ENCODE data around the gene C11orf52. TPM values are rescaled to one million over a fixed set of nuclear protein-coding genes. Genes with fewer than 3 reads are reported as not detected.
A peak's percentile ranks its signal among the peaks of the same experiment; 100 is the strongest.

C11orf52 gene
- total RNA-seq, 1 donor from 2014 or later = 19.4 TPM

GRCh38 chr11:111920908-111921307 lies 2.2 kb downstream of the C11orf52 start:
- Mint-ChIP-seq H3K4me1 (ENCODE audit: low read depth) (peaks cover 61% of the 10 kb centered on the region), H3K9me3 (ENCODE audit: low read depth) (no peaks in the 10 kb centered on the region)
- TF ChIP-seq CTCF (IDR thresholded peaks at IDR 0.05; ENCODE audit: unreplicated experiment) = no peak

GRCh38 chr11:111921541-111922230 lies 3.0 kb downstream of the C11orf52 start:
- no peaks in the 10 kb centered on the region for H3K27me3 Mint-ChIP-seq
- TF ChIP-seq CTCF (IDR thresholded peaks at IDR 0.05; ENCODE audit: unreplicated experiment) = no peak
- no peak overlapping the region for H3K4me3 Mint-ChIP-seq (ENCODE audit: low read depth)
- H3K4me1 Mint-ChIP-seq (ENCODE audit: low read depth) = peaks cover 63% of the 10 kb centered on the region
- H3K9me3 Mint-ChIP-seq (ENCODE audit: low read depth) = no peaks in the 10 kb centered on the region
- H3K36me3 Mint-ChIP-seq (ENCODE audit: insufficient read depth) = peaks cover 5% of the 10 kb centered on the region
- H3K27ac Mint-ChIP-seq = peak overlapping the region; percentile 16
- DNase-seq (ENCODE audit: low spot score, unreplicated experiment) = no peak

More at GRCh38 chr11:111920908-111921307, 2.2 kb downstream of the C11orf52 start:
- Mint-ChIP-seq H3K36me3 (ENCODE audit: insufficient read depth) (peaks cover 4% of the 10 kb centered on the region), H3K27ac (no peak overlapping the region), H3K4me3 (ENCODE audit: low read depth) (no peak overlapping the region), H3K27me3 (no peaks in the 10 kb centered on the region)
- DNase-seq (ENCODE audit: low spot score, unreplicated experiment) = no peak

GRCh38 chr11:111922803-111923202 lies 4.1 kb downstream of the C11orf52 start:
- H3K27me3 Mint-ChIP-seq = no peaks in the 10 kb centered on the region
- no peak for DNase-seq (ENCODE audit: low spot score, unreplicated experiment)
- no peaks in the 10 kb centered on the region for H3K9me3 Mint-ChIP-seq (ENCODE audit: low read depth)
- H3K36me3 Mint-ChIP-seq (ENCODE audit: insufficient read depth) = peaks cover 5% of the 10 kb centered on the region
- peak overlapping the region; percentile 95 for H3K27ac Mint-ChIP-seq
- TF ChIP-seq CTCF (IDR thresholded peaks at IDR 0.05; ENCODE audit: unreplicated experiment) = no peak
- peaks cover 57% of the 10 kb centered on the region for H3K4me1 Mint-ChIP-seq (ENCODE audit: low read depth)
- peak overlapping the region; percentile 1 for H3K4me3 Mint-ChIP-seq (ENCODE audit: low read depth)

- no peaks in the 10 kb centered on the region for H3K9me3 Mint-ChIP-seq (ENCODE audit: low read depth)
- peak overlapping the region; percentile 23 for H3K4me3 Mint-ChIP-seq (ENCODE audit: low read depth)
- H3K27me3 Mint-ChIP-seq = no peaks in the 10 kb centered on the region
- H3K27ac Mint-ChIP-seq = peak overlapping the region; percentile 95
- peaks cover 5% of the 10 kb centered on the region for H3K36me3 Mint-ChIP-seq (ENCODE audit: insufficient read depth)
- H3K4me1 Mint-ChIP-seq (ENCODE audit: low read depth) = peaks cover 51% of the 10 kb centered on the region
- no peak for DNase-seq (ENCODE audit: low spot score, unreplicated experiment)
- no peak for TF ChIP-seq CTCF (IDR thresholded peaks at IDR 0.05; ENCODE audit: unreplicated experiment)
Observed at GRCh38 chr11:111923351-111923788, 4.7 kb downstream of the C11orf52 start.

- Mint-ChIP-seq H3K27ac (peak overlapping the region; percentile 95), H3K4me1 (ENCODE audit: low read depth) (peaks cover 46% of the 10 kb centered on the region), H3K27me3 (no peaks in the 10 kb centered on the region), H3K36me3 (ENCODE audit: insufficient read depth) (peaks cover 5% of the 10 kb centered on the region), H3K4me3 (ENCODE audit: low read depth) (no peak overlapping the region), H3K9me3 (ENCODE audit: low read depth) (no peaks in the 10 kb centered on the region)
- no peak for DNase-seq (ENCODE audit: low spot score, unreplicated experiment)
- TF ChIP-seq CTCF (IDR thresholded peaks at IDR 0.05; ENCODE audit: unreplicated experiment) = no peak
Observed at GRCh38 chr11:111923951-111924350, 5.2 kb downstream of the C11orf52 start.
